ENCODE measurements around the gene ATG16L1. TPM values are rescaled to one million over a fixed set of nuclear protein-coding genes. Genes with fewer than 3 reads are reported as not detected.

Gene ATG16L1
- total RNA-seq, 1 experiment from 2014 or later = 30.6 TPM

DNA sequence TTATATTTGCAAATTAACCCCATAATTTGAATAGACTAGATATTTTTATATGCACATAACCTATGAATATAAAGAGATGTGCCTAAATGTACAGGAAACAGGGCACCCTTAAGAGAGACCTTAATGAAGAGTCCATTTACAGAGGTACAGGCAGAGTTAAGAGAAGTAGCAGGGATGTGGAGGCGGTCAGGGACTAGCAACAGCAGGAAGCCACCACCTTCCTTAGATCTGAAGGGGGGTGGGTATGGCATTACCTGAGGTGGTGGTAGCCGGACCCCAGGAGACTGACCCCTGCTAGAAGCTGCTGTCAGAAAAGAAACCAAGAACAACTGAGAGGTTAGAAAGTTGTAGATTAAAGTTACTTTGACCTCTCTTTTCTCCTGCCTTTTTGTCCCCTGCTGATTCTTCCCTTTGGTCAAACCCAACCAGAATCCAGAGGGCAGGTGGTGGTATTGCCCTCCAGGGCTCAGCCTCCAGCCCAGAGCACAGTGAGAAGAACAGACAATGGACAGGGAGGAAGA, 24.9 kb upstream of the ATG16L1 start:
- DNase-seq (ENCODE audit: low spot score) = no peak

DNA sequence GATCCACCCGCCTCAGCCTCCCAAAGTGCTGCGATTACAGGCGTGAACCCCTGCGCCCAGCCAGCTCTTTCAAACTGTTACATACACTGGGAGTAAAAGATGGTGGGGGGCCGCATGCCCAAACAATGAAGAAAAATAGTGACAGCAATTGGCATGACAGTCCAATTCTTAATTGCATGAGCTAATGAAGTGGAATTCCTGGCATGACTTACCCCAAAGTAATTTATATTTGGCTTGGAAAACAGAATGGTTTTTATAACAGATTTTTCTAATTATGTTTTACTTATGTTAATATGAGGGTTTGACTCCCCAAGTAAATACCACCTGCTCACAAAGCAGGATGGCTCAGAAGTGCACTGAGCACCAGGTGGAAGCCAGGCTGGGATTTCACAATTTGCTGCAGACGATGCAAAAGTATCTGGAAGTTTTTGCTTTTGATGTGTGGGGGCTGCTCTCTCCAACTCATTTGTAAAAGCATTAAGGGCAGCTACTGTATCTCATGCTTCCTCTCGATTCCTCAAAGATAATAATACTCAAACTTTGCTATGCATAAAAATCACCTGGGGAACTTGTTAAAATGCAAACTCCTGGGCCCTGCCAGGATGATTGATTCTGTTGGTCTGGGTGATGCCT, 24.0 kb upstream of the ATG16L1 start:
- DNase-seq (ENCODE audit: low spot score) = no peak

DNA sequence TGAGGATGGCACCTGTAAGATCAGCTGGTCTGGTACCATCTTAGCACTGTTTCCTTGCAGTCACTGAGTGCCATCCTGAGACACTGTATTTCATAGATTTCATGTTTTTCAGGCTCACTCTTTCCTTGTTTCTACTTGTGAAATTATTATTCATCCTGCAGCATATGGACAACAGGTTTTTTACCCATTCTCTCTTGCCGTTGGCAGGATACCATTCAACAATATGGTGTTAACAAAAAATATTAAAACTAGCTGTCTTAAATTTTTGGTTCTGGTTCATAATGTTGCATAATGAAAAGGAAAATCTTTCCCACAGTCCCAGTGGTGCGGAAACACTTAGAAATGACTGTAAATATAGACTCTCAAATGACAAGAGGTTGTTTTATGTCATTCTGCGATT, 23.1 kb upstream of the ATG16L1 start:
- DNase-seq (ENCODE audit: low spot score) = no peak

DNA sequence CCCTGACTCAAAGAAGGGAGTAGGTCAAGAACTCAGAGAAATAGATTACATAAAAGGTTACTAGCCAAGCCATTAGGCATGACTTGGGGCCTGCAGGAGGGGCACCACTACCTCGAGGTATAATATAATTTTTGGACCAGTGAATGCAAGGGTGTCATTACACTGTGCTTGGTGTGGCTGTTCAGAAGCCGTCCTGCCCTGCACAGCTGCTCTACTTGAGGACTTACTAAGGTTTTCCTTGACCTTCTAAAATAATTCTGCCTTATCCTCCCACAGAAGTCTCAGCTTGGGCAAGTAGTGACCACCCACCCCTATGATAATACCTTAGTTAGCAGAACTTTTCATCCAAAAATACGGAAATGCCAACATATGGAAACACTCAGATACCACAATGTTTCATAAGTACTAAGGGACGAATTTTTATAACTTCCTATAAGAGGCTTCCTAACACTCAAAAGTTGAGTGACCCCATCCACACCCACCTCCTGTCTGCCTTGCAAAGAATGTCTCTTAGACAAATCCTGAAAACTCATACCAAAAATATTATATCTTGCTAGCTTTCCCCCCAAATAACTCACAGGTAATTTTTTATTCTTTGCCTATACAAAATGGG, 17.7 kb upstream of the ATG16L1 start:
- no peak for DNase-seq (ENCODE audit: low spot score)

DNA sequence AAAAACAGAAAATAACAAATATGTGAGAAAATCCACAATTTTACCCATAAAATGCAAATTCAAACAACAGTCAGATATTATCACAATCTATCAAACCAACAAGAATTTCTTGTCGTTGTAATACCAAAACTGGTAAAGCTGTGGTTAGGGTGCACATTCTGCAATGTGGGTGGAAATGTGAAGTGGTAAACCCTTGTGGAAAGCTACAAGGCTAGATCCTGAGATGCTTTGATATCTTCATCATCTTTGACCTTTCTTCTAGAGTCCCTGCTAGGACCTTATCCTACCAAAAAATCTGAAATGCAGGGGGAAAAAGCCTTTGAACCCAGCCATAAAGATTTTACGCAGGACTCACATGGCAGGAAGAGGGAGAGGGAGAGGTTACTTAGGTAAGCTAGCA, 17.2 kb upstream of the ATG16L1 start:
- no peak for DNase-seq (ENCODE audit: low spot score)

DNA sequence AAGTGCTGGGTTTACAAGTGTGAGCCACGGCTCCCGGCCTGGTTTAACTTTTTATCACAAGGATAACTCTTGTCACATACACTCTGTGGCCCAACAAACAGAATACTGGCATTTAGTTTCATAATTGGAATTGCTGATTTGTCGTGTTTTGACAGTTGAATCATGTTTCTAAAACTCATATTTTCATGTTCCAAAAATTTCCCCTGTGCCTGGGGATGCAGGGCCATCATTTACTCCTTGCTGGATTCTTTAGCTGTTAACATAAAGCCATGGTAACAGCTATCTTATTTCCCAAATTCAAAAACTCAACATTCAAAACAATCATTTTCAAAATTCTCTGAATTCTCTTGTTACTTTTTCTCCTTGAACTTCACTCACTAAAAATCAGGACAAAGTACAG, 16.5 kb upstream of the ATG16L1 start:
- no peak for DNase-seq (ENCODE audit: low spot score)

DNA sequence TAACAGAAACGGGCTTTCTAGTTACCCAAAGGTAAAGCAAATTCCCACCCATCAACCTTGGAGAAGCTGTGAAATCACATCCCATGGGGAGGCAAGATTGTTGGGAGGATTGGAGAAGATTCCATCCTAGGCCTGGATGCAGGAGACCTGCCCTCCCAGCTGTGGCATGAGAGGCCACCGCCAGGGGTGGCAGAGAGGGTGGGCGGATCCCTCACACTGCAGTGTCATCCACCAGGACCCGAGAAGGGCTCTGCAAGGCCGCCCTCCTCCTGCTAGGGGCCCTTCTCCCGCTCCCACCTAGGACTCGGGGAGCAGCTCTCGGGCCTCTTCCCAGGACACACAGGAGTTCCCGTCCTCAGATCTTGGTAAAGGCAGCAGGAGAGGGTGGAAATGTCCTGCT, 15.5 kb upstream of the ATG16L1 start:
- DNase-seq (ENCODE audit: low spot score) = no peak

GRCh38 chr2:233236820-233237589, 14.5 kb upstream of the ATG16L1 start:
- no peak for DNase-seq (ENCODE audit: low spot score)

GRCh38 chr2:233240897-233241296, 10.6 kb upstream of the ATG16L1 start:
- DNase-seq (ENCODE audit: low spot score) = no peak

DNA sequence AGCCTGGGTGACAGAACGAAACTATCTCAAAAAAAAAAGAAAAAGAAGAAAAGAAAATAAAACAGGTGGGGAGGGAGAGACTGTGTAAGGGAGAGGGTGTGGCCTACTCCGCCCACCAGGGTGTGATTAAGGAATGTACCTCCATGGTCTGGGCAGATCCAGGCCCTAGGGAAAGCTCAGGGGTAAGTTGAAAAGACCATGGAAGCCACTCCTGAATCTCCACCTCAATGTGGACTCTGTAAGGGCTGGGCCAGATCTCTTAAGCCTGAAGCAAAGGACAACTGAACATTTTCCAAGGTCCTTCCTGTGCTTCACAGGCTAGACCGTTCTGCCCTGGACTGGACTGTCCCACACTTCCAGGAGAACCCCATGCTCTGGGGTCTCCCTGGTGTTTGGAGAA, 9.7 kb upstream of the ATG16L1 start:
- no peak for DNase-seq (ENCODE audit: low spot score)

DNA sequence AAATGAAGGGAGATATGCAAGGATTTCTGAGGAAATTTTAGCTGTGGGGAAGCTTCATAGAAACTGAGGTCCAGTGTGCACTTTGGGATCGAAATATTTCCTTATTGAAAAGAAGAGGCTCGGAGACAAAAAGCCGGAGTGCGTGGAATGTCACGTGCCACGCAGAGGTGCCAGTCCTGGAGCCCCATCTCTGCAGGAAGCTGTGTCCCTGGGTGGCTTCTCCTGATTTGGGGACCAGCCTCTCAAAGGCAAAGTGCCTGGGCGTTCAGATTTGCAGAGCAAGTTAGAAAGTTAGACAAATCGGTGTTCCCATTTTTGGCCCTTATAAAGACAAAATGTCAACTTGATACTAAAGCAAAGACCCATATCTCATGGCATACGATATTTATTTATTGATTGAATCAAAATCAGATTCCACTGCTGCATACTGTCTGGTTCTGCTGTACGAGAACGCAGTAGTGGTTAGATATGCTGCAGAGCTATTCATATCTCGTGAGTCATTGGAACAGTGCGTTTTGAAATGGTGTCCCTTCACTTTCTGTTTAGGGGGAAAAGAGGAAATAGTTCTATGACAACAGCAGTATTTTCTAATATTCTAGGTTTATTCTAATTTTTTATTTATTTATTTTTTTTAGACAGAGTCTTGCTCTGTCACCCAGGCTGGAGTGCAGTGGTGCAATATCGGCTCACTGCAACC, 9.1 kb upstream of the ATG16L1 start:
- DNase-seq (ENCODE audit: low spot score) = no peak

DNA sequence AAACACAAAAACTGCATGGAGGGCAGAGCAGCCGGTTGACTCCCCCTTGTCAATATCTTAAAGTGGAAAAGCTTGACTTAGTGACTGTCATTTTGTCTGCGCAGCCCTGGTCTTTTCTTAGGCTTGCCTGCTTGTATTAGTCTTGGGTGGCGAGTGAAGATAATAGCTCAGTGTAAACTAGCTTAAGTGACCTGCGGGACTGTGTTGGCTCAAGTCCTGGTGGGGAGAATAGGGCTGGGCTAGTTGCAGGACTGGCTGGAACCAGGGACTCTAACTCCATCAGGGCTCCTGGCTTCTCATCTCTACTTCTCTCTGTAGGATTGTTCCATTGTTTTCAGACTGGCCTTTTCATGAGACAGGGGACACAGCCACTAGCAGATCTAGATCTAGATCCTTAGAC, 8.1 kb upstream of the ATG16L1 start:
- DNase-seq (ENCODE audit: low spot score) = no peak

- no peak for DNase-seq (ENCODE audit: low spot score)
These were observed 6.7 kb upstream of the ATG16L1 start for GRCh38 chr2:233244818-233245217.

DNA sequence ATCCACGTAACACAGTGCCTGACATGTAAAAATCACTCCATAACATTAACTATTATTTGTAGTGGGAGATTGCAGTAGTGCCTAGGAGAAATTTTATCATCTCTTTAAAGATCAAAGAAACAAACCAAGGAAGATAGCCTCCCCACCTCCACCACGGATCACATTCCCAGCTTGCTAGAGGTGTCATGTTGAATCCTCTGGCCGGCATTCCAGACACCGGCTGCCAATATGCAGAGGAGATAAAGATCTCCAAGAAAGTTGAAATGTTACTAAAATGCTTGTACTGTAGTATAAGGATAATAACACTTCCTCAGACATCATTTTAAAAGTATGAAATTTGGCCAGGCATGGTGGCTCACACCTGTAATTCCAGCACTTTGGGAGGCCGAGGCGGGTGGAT, 6.1 kb upstream of the ATG16L1 start:
- DNase-seq (ENCODE audit: low spot score) = no peak

GRCh38 chr2:233247116-233247515, 4.4 kb upstream of the ATG16L1 start:
- DNase-seq (ENCODE audit: low spot score) = no peak

DNA sequence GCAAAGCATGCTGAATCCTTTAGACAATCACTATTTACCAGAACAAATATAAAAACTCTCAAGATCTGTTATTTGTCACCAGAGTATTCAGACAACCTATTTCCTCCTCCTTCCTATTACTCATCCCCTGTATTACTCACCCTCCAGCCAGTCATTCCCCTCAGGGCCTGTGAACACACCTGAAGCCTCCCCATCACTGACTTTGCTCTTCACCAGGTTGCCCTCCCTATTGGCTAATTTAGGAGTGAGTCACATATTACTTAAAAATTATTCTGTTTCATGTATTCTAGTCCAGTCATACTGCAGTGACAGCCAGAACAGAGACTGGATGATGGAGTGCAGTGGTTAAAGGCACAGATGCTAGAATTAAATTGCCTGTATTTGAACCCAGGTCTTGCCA, 3.7 kb upstream of the ATG16L1 start:
- DNase-seq (ENCODE audit: low spot score) = peak; percentile 24

DNA sequence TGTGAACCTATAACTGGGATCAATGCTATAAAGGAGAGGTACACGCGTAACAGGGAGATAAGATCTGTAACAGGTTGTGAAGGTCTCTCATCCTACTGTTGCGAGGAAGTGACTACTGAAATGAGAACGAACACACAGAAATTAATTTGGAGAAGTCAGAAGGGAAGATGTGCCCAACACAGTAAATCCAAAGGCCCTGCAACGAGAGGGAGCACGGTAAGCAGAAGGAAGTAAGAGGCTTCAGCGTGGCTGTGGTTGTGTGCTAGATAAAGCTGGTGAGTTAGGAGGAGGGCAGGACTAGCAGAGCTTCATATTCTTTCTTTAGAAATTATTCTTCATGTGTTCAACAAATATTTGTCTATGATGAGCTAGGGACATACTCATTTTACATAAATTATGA, 2.5 kb upstream of the ATG16L1 start:
- no peak for DNase-seq (ENCODE audit: low spot score)

DNA sequence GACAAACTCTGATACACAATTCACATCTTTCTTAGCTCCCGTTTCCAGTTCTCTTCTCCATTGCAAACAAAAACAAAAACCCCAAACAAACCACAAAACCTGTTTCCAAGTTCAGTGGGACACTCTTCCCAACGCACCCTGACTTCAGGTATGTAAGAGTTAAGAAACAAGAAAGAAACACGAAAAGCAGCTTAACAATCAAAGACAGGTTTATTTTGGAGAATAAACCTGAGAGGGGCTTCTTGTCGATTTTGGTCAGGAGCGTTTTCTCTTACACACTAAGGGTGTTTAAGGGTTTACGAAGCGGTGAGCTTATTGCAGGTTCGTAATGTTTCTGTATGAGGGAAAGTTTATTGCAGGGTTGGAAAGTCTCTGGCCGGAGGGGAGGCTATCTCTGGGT, 905 bp upstream of the ATG16L1 start:
- no peak for DNase-seq (ENCODE audit: low spot score)

DNA sequence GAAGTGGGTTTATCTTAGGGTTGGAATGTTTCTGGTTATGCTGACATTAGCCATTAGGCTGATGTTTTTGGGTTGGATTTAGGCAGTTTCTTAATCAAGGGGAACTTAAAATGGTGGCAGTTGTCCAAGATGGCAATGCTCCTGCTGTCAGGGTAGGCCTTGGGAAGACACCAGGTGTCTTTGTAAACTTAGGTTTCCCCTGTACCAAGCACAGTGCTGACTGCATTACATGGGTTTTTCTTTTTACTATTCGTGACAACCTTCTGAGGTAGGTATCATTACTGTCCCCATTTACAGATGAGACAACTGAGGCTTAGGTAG, 528 bp upstream of the ATG16L1 start:
- no peak for DNase-seq (ENCODE audit: low spot score)

DNA sequence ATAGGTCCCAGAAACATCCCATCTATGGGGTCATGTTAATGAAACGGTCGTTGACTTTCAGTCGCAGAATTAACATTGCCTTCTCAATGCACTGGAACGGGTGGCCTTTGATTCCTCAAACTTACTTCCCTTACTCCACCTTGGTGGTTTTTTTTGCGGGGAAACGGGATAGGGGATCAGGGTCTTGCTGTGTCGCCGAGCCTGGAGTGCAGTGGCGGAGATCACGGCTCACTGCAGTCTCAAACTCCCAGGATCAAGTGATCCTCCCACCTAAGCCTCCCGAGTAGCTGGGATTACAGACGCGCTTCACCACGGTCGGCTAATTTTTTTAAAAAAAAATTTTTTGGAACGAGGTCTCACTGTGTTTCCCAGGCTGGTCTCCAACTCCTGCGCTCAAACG, 754 bp downstream of the ATG16L1 start:
- DNase-seq (ENCODE audit: low spot score) = no peak

- DNase-seq (ENCODE audit: low spot score) = no peak
These were observed 3.7 kb downstream of the ATG16L1 start for GRCh38 chr2:233255151-233255550.

DNA sequence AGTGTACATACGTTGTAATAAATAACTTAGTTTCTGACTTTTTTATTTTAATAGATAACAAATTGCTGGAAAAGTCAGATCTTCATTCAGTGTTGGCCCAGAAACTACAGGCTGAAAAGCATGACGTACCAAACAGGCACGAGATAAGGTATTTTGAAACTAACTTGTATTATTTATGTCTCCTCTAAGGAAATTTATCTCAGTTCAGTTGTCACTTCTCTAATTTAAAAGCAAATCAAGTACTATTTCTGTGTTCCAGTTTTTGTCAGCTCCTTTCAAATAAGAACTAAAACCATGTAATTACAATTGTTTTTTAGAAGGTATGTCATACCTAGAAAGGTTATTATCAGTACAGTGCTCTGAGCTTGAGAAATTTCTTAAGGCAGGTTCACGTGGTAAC, 4.6 kb downstream of the ATG16L1 start:
- no peak for DNase-seq (ENCODE audit: low spot score)

DNA sequence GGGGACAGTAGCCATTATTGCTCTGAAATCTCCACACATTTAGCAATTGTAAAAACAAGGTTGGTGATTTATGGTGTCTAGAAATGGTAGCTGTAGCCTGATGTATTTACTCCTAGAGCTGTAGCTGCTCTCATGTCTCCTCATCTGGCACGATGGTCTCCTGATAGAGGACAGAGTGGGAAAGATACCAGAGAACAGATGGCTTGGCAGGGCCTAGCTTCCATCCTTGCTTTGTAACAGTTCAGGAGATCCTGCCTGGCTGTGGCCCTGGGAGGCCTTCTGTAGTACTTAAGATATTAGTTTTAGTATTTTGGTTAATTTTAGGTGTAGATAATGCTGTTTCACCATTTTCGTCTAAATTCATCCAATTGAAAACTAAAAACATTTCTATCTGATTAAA, 6.7 kb downstream of the ATG16L1 start:
- DNase-seq (ENCODE audit: low spot score) = no peak

Measured in H4 (cell line).